GM23338 (cell line): ENCODE data around the gene NAPA.

ENCODE experiments used
- EZH2 ChIP-seq: fragments of 200-600 bp; sonication (generic); IDR thresholded peaks from one replicate; pipeline ENCODE4 v1.8.0; 2017; ENCODE audit warnings: antibody characterized with exemption, mild to moderate bottlenecking, low read depth; ENCODE audit not compliant: unreplicated experiment
- POLR2AphosphoS5 ChIP-seq: IDR thresholded peaks from 2 replicates; pipeline ENCODE4 v1.6.1; 2016; ENCODE audit warnings: antibody characterized with exemption, low read depth
- ZNF114 ChIP-seq: fragments of 250-450 bp; sonication (Bioruptor Pico); IDR thresholded peaks from 2 replicates; pipeline ENCODE4 v1.5.0; 2020; ENCODE audit warnings: mild to moderate bottlenecking, moderate library complexity
- TF ChIP-seq, protein P1 (sequence below), 2 experiments: fragments of 200-600 bp in 1 of 2; sonication (generic) in 1 of 2; conservative IDR thresholded peaks; 2 replicates each; pipeline versions ENCODE4 v1.5.1 to v1.6.1; 2016 to 2017; ENCODE audit warnings: antibody characterized with exemption in 2 of 2, low read depth in 2 of 2, mild to moderate bottlenecking in 2 of 2, moderate library complexity in 1 of 2
- TF ChIP-seq, protein P2 (sequence below): IDR thresholded peaks from one replicate; pipeline ENCODE4 v1.6.1; 2018; ENCODE audit warnings: antibody characterized with exemption; ENCODE audit not compliant: unreplicated experiment

GRCh38 chr19:47511681-47512080 is 3.2 kb downstream of the NAPA start:
- TF ChIP-seq POLR2AphosphoS5 (no peak), EZH2 (no peak), ZNF114 (CRISPR knock-in tag) (no peak)
- TF ChIP-seq, protein P1, sequence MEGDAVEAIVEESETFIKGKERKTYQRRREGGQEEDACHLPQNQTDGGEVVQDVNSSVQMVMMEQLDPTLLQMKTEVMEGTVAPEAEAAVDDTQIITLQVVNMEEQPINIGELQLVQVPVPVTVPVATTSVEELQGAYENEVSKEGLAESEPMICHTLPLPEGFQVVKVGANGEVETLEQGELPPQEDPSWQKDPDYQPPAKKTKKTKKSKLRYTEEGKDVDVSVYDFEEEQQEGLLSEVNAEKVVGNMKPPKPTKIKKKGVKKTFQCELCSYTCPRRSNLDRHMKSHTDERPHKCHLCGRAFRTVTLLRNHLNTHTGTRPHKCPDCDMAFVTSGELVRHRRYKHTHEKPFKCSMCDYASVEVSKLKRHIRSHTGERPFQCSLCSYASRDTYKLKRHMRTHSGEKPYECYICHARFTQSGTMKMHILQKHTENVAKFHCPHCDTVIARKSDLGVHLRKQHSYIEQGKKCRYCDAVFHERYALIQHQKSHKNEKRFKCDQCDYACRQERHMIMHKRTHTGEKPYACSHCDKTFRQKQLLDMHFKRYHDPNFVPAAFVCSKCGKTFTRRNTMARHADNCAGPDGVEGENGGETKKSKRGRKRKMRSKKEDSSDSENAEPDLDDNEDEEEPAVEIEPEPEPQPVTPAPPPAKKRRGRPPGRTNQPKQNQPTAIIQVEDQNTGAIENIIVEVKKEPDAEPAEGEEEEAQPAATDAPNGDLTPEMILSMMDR (conservative IDR thresholded peaks at IDR 0.05; ENCODE audit: low read depth in 2 of 2), result no peak
- TF ChIP-seq, protein P2, sequence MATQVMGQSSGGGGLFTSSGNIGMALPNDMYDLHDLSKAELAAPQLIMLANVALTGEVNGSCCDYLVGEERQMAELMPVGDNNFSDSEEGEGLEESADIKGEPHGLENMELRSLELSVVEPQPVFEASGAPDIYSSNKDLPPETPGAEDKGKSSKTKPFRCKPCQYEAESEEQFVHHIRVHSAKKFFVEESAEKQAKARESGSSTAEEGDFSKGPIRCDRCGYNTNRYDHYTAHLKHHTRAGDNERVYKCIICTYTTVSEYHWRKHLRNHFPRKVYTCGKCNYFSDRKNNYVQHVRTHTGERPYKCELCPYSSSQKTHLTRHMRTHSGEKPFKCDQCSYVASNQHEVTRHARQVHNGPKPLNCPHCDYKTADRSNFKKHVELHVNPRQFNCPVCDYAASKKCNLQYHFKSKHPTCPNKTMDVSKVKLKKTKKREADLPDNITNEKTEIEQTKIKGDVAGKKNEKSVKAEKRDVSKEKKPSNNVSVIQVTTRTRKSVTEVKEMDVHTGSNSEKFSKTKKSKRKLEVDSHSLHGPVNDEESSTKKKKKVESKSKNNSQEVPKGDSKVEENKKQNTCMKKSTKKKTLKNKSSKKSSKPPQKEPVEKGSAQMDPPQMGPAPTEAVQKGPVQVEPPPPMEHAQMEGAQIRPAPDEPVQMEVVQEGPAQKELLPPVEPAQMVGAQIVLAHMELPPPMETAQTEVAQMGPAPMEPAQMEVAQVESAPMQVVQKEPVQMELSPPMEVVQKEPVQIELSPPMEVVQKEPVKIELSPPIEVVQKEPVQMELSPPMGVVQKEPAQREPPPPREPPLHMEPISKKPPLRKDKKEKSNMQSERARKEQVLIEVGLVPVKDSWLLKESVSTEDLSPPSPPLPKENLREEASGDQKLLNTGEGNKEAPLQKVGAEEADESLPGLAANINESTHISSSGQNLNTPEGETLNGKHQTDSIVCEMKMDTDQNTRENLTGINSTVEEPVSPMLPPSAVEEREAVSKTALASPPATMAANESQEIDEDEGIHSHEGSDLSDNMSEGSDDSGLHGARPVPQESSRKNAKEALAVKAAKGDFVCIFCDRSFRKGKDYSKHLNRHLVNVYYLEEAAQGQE, result no peak
